ENCODE measurements around the gene IRAK2. TPM values are rescaled to one million over a fixed set of nuclear protein-coding genes. Genes with fewer than 3 reads are reported as not detected.

Gene IRAK2
- total RNA-seq, 1 experiment from 2014 or later = 25.1 TPM

DNA sequence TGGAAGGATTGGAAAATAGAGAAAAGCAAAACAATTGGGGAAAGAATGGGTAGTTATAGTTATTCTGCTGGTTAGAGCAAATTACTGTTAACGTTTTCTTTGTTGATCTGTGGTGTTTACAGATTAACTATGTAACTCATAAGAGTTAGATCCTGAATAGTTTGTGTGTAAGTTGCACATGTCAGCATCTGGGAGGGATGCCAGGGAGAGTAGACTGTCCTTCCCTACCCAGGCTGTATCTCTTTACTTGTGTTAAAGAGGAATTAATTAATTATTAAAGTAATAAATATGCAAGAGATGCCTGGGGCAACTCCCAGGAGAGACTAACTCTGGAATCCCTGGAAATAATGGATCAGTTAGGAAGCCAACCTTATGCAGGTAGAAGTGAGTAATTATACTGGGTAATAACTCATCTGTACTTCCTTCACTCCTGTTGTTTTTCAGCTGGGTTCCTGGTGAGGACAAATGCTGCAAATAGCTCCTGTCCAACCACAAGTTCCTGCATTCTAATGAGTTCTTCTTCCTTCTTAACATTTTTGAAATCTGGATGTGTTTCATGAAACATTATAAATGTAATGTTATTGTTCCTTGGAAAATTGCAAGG is 109.1 kb downstream of the IRAK2 start:
- no peak overlapping the region for H3K4me3 ChIP-seq (ENCODE audit: low read depth in 2 of 2, low read length in 2 of 2)
- ChIA-PET POLR2A (no interaction called here), CTCF (no interaction called here)
- intact Hi-C loops (cut with micrococcal nuclease; ENCODE audit: unreplicated experiment) (no loop called here), in situ Hi-C loops (cut with HindIII; ENCODE audit: low pct_unique_long_range_greater_than_20kb, low sequenced_read_pairs) (no loop called here)
- no peaks in the 10 kb centered on the region for H3K27me3 ChIP-seq (ENCODE audit: control insufficient read depth, insufficient read depth, low read length)
- no peaks in the 10 kb centered on the region for H3K4me1 ChIP-seq (ENCODE audit: control insufficient read depth, insufficient read depth, low read length)
- no peaks in the 10 kb centered on the region; the same call in 1 of the 2 replicates for H3K36me3 ChIP-seq (ENCODE audit: control insufficient read depth, insufficient read depth, low read length)
- TF ChIP-seq, protein P1, sequence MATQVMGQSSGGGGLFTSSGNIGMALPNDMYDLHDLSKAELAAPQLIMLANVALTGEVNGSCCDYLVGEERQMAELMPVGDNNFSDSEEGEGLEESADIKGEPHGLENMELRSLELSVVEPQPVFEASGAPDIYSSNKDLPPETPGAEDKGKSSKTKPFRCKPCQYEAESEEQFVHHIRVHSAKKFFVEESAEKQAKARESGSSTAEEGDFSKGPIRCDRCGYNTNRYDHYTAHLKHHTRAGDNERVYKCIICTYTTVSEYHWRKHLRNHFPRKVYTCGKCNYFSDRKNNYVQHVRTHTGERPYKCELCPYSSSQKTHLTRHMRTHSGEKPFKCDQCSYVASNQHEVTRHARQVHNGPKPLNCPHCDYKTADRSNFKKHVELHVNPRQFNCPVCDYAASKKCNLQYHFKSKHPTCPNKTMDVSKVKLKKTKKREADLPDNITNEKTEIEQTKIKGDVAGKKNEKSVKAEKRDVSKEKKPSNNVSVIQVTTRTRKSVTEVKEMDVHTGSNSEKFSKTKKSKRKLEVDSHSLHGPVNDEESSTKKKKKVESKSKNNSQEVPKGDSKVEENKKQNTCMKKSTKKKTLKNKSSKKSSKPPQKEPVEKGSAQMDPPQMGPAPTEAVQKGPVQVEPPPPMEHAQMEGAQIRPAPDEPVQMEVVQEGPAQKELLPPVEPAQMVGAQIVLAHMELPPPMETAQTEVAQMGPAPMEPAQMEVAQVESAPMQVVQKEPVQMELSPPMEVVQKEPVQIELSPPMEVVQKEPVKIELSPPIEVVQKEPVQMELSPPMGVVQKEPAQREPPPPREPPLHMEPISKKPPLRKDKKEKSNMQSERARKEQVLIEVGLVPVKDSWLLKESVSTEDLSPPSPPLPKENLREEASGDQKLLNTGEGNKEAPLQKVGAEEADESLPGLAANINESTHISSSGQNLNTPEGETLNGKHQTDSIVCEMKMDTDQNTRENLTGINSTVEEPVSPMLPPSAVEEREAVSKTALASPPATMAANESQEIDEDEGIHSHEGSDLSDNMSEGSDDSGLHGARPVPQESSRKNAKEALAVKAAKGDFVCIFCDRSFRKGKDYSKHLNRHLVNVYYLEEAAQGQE (IDR thresholded peaks at IDR 0.05; ENCODE audit: insufficient read depth in 1 of 2, low read depth in 2 of 2, low read length in 1 of 2) = no peak
- no peak for TF ChIP-seq SIN3A (IDR thresholded peaks at IDR 0.05; ENCODE audit: borderline replicate concordance, insufficient read depth, low read depth, low read length)
- TF ChIP-seq TCF7L2 (IDR thresholded peaks at IDR 0.05; ENCODE audit: low read depth, low read length) = no peak
- no peak for TF ChIP-seq POLR2AphosphoS5 (IDR thresholded peaks at IDR 0.05; ENCODE audit: low read depth, low read length)
- TF ChIP-seq, protein P2, sequence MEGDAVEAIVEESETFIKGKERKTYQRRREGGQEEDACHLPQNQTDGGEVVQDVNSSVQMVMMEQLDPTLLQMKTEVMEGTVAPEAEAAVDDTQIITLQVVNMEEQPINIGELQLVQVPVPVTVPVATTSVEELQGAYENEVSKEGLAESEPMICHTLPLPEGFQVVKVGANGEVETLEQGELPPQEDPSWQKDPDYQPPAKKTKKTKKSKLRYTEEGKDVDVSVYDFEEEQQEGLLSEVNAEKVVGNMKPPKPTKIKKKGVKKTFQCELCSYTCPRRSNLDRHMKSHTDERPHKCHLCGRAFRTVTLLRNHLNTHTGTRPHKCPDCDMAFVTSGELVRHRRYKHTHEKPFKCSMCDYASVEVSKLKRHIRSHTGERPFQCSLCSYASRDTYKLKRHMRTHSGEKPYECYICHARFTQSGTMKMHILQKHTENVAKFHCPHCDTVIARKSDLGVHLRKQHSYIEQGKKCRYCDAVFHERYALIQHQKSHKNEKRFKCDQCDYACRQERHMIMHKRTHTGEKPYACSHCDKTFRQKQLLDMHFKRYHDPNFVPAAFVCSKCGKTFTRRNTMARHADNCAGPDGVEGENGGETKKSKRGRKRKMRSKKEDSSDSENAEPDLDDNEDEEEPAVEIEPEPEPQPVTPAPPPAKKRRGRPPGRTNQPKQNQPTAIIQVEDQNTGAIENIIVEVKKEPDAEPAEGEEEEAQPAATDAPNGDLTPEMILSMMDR (IDR thresholded peaks at IDR 0.05) = no peak
- H3K9me3 ChIP-seq (ENCODE audit: control insufficient read depth, insufficient read depth, low read depth, low read length) = no peaks in the 10 kb centered on the region
- BruUV-seq (replicated peaks) = no TSS peak
- H3K27ac ChIP-seq (ENCODE audit: low read length) = no peak overlapping the region
- no peak for ATAC-seq
- DNase-seq (ENCODE audit: low read depth, low spot score) = no peak

DNA sequence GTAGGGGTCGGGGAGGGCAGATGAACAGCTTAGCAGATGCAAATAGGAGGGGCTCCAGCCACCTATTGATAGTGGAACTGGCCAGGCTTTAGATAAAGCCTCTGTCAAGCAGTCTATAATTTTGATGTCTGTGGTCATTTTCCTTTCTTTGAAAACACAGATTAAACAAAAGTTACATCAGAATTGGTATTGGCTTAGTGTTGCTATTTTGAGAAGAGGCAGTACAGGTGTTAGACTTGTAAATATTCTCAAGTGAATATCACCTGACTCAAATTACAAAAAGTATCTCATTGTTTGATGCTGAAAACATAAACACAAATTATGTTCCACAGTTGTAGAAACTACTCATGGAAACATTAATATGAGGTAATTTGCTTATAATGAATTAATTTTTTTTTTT is 109.9 kb downstream of the IRAK2 start:
- Histone ChIP-seq H3K27me3 (ENCODE audit: control insufficient read depth, insufficient read depth, low read length) (no peaks in the 10 kb centered on the region), H3K4me1 (ENCODE audit: control insufficient read depth, insufficient read depth, low read length) (no peaks in the 10 kb centered on the region), H3K36me3 (ENCODE audit: control insufficient read depth, insufficient read depth, low read length) (no peaks in the 10 kb centered on the region; the same call in 1 of the 2 replicates), H3K27ac (ENCODE audit: low read length) (no peak overlapping the region), H3K4me3 (ENCODE audit: low read depth in 2 of 2, low read length in 2 of 2) (no peak overlapping the region), H3K9me3 (ENCODE audit: control insufficient read depth, insufficient read depth, low read depth, low read length) (no peaks in the 10 kb centered on the region)
- ATAC-seq (no peak), DNase-seq (ENCODE audit: low read depth, low spot score) (no peak)
- no TSS peak for BruUV-seq (replicated peaks)
- in situ Hi-C loops (cut with HindIII; ENCODE audit: low pct_unique_long_range_greater_than_20kb, low sequenced_read_pairs) = no loop called here
- POLR2A ChIA-PET = no interaction called here
- intact Hi-C loops (cut with micrococcal nuclease; ENCODE audit: unreplicated experiment) = no loop called here
- TF ChIP-seq, protein P2 (IDR thresholded peaks at IDR 0.05) = no peak
- TF ChIP-seq POLR2AphosphoS5 (IDR thresholded peaks at IDR 0.05; ENCODE audit: low read depth, low read length) (no peak), TCF7L2 (IDR thresholded peaks at IDR 0.05; ENCODE audit: low read depth, low read length) (no peak), SIN3A (IDR thresholded peaks at IDR 0.05; ENCODE audit: borderline replicate concordance, insufficient read depth, low read depth, low read length) (no peak)
- TF ChIP-seq, protein P1 (IDR thresholded peaks at IDR 0.05; ENCODE audit: insufficient read depth in 1 of 2, low read depth in 2 of 2, low read length in 1 of 2) = no peak
- CTCF ChIA-PET = no interaction called here

Measured in Panc1 (cell line).